HepG2 (cell line): Measurements from ENCODE around the gene PTGIS. TPM values are rescaled to one million over a fixed set of nuclear protein-coding genes. Genes with fewer than 3 reads are reported as not detected.

Source experiments
- ATAC-seq: fragments of 200-7000 bp; cut with Tn5 transposase; 3 replicates; pipeline ENCODE4 v1.9.1; 2020; ENCODE audit warnings: mild to moderate bottlenecking, moderate library complexity
- BruUV-seq: library from RNA; stranded (reverse); fragments of 400-500 nt; replicated peaks from 2 replicates; lab custom pipeline; 2021; lab: Mats Ljungman, UMichigan
- CTCF ChIA-PET: fragments of 300-600 bp; formaldehyde crosslinking; extraction: SDS; loops from one replicate; lab custom pipeline; 2021; ENCODE audit warnings: low total read pairs, inconsistent platforms, low intra/inter-chr PET ratio; lab: Yijun Ruan, JAX
- POLR2A ChIA-PET: fragments of 350-600 bp; sonication (Branson Sonifier 250); formaldehyde crosslinking; loops from one replicate; lab custom pipeline; 2020; ENCODE audit warnings: antibody characterized with exemption, inconsistent platforms; lab: Yijun Ruan, JAX
- DNase-seq: peaks from one replicate; pipeline ENCODE4 v3.0.0-alpha.2; 2015; ENCODE audit warnings: low spot score
- FAIRE-seq: peaks from 3 replicates; lab custom pipeline; 2011; peaks lifted over from hg19 to GRCh38; lab: Jason Lieb, UNC
- H2AFZ ChIP-seq: one replicate; pipeline ENCODE4 v1.6.1; 2011; ENCODE audit warnings: low read length, inconsistent platforms
- H3K27ac ChIP-seq: fragments of 300-600 bp; 3 replicates; pipeline ENCODE4 v1.8.0; 2011; ENCODE audit warnings: mixed run types, mild to moderate bottlenecking, mixed read lengths, low read length, inconsistent platforms; ENCODE audit not compliant: insufficient read depth; ENCODE audit errors: extremely low read length
- H3K27me3 ChIP-seq, 2 experiments: fragments of 200-600 bp in 1 of 2; 2 replicates in 1 of 2; 3 replicates in 1 of 2; pipeline versions ENCODE4 v1.6.0 to v1.8.0; 2011; ENCODE audit warnings: low read length in 2 of 2, mild to moderate bottlenecking in 2 of 2, moderate library complexity in 2 of 2, inconsistent platforms in 1 of 2; ENCODE audit not compliant: insufficient read depth in 2 of 2, control insufficient read depth in 1 of 2
- H3K36me3 ChIP-seq, 2 experiments: fragments of 200-600 bp in 1 of 2; replicated peaks in 1 of 2; 2 replicates in 1 of 2; 3 replicates in 1 of 2; pipeline versions ENCODE4 v1.5.1 to v1.8.0; 2011; ENCODE audit warnings: low read length in 2 of 2, inconsistent platforms in 1 of 2; ENCODE audit not compliant: insufficient read depth in 2 of 2, control insufficient read depth in 1 of 2
- H3K4me1 ChIP-seq: 2 replicates; pipeline ENCODE4 v1.5.1; 2012; ENCODE audit warnings: low read length, inconsistent platforms; ENCODE audit not compliant: insufficient read depth
- H3K4me2 ChIP-seq: 2 replicates; pipeline ENCODE4 v1.6.0; 2011; ENCODE audit warnings: low read depth, low read length, inconsistent platforms
- H3K4me3 ChIP-seq, 3 experiments: fragments of 200-600 bp in 1 of 3; sonication (generic), shearing (Covaris generic) in 1 of 3; replicated peaks in 1 of 3; 2 replicates each; pipeline ENCODE4 v1.5.1; 2011 to 2016; ENCODE audit warnings: low read length in 3 of 3, inconsistent platforms in 2 of 3, low read depth in 2 of 3, mild to moderate bottlenecking in 2 of 3, control low read depth in 1 of 3, mixed read lengths in 1 of 3; ENCODE audit not compliant: insufficient read depth in 1 of 3
- H3K79me2 ChIP-seq: one replicate; pipeline ENCODE4 v1.6.1; 2011; ENCODE audit warnings: low read length, inconsistent platforms; ENCODE audit not compliant: insufficient read depth
- H3K9ac ChIP-seq: 2 replicates; pipeline ENCODE4 v1.6.0; 2011; ENCODE audit warnings: mild to moderate bottlenecking, low read depth, low read length, inconsistent platforms; ENCODE audit not compliant: insufficient read depth
- H3K9me3 ChIP-seq: 2 replicates; pipeline ENCODE4 v1.5.1; 2012; ENCODE audit warnings: mild to moderate bottlenecking, low read length
- H4K20me1 ChIP-seq: 2 replicates; pipeline ENCODE4 v1.6.0; 2011; ENCODE audit warnings: inconsistent platforms, mild to moderate bottlenecking, low read length, moderate library complexity; ENCODE audit not compliant: insufficient read depth
- EEA1 ChIP-seq: sonication (generic); formaldehyde crosslinking; IDR thresholded peaks from 2 replicates; pipeline ENCODE4 v1.5.1; 2020; ENCODE audit warnings: mild to moderate bottlenecking, missing genetic modification reagents, borderline replicate concordance
- MAFG ChIP-seq: sonication (generic); formaldehyde crosslinking; IDR thresholded peaks from 2 replicates; pipeline ENCODE4 v1.5.1; 2020; ENCODE audit warnings: mild to moderate bottlenecking, missing genetic modification reagents
- MAFK ChIP-seq, 2 experiments: IDR thresholded peaks in 1 of 2; conservative IDR thresholded peaks in 1 of 2; 2 replicates each; pipeline ENCODE4 v1.6.1; 2011; ENCODE audit warnings: improper control_type of control experiment in 2 of 2, low read length in 2 of 2
- NR3C1 ChIP-seq: sonication (generic); formaldehyde crosslinking; IDR thresholded peaks from 2 replicates; pipeline ENCODE4 v1.4.0; 2020; ENCODE audit warnings: missing genetic modification reagents
- SMYD3 ChIP-seq: sonication (generic); formaldehyde crosslinking; IDR thresholded peaks from 2 replicates; pipeline ENCODE4 v1.8.1; 2023; ENCODE audit warnings: mild to moderate bottlenecking, missing genetic modification reagents
- STAG1 ChIP-seq: sonication (generic); formaldehyde crosslinking; IDR thresholded peaks from 2 replicates; pipeline ENCODE4 v1.4.0; 2020; ENCODE audit warnings: missing genetic modification reagents
- ZC3H4 ChIP-seq: sonication (generic); formaldehyde crosslinking; IDR thresholded peaks from 2 replicates; pipeline ENCODE4 v1.4.0; 2020; ENCODE audit warnings: missing genetic modification reagents, borderline replicate concordance
- ZNF124 ChIP-seq: sonication (generic); formaldehyde crosslinking; IDR thresholded peaks from 2 replicates; pipeline ENCODE4 v1.4.0; 2020; ENCODE audit warnings: missing genetic modification reagents
- ZNF383 ChIP-seq: sonication (generic); formaldehyde crosslinking; IDR thresholded peaks from 2 replicates; pipeline ENCODE4 v1.4.0; 2020; ENCODE audit warnings: missing genetic modification reagents, mild to moderate bottlenecking, borderline replicate concordance
- ZNF562 ChIP-seq: sonication (generic); formaldehyde crosslinking; IDR thresholded peaks from 2 replicates; pipeline ENCODE4 v1.8.0; 2022; ENCODE audit warnings: missing genetic modification reagents, borderline replicate concordance
- ZNF839 ChIP-seq: sonication (generic); formaldehyde crosslinking; IDR thresholded peaks from 2 replicates; pipeline ENCODE4 v1.4.0; 2020; ENCODE audit warnings: missing genetic modification reagents, mild to moderate bottlenecking, borderline replicate concordance
- WGBS: methylation state at CpG from one replicate; pipeline ENCODE4 v1.1.6; 2017; ENCODE audit warnings: low lambda C conversion rate; 5-methylcytosine and 5-hydroxymethylcytosine counted together
- in situ Hi-C: cut with HindIII; loops from 2 replicates; pipeline ENCODE4 v1.10.0; 2017; ENCODE audit warnings: low pct_unique_long_range_greater_than_20kb; ENCODE audit not compliant: extremely low pct_ligation_motif_present
- intact Hi-C: fragments of 100-400 bp; cut with micrococcal nuclease; formaldehyde crosslinking; loops from one replicate; pipeline ENCODE4 v1.10.0; 2022; ENCODE audit not compliant: unreplicated experiment
- polyA plus RNA-seq, 8 experiments: library from polyadenylated mRNA; depleted of rRNA in 3 of 8; stranded (reverse) in 7 of 8; unstranded in 1 of 8; fragments of >200 nt; fragmentation: Illumina TruSeq in 4 of 8; extraction: Trizol in 4 of 8; gene quantifications; 2 replicates each; pipeline versions ENCODE4 v1.2.1 to v1.2.3, GENCODE V29; 2011 to 2016; ENCODE audit warnings: low read depth in 4 of 8, missing spikeins in 1 of 8, mixed read lengths in 1 of 8; ENCODE audit not compliant: insufficient read depth in 1 of 8
- total RNA-seq, 5 experiments: library from RNA; depleted of rRNA; stranded (reverse); fragments of >200 nt; fragmentation: Illumina TruSeq; extraction: Trizol; gene quantifications; 2 replicates each; pipeline ENCODE4 v1.2.3, GENCODE V29; 2016; ENCODE audit warnings: low read depth in 1 of 5
- TF ChIP-seq, protein P1 (sequence below): sonication (generic); formaldehyde crosslinking; IDR thresholded peaks from 2 replicates; pipeline ENCODE4 v1.4.0; 2020; ENCODE audit warnings: mild to moderate bottlenecking, missing genetic modification reagents
- TF ChIP-seq, protein P2 (sequence below): sonication (generic); formaldehyde crosslinking; IDR thresholded peaks from 2 replicates; pipeline ENCODE4 v1.8.0; 2022; ENCODE audit warnings: missing genetic modification reagents, mild to moderate bottlenecking, borderline replicate concordance
- TF ChIP-seq, protein P3 (sequence below): sonication (generic); formaldehyde crosslinking; IDR thresholded peaks from 2 replicates; pipeline ENCODE4 v1.4.0; 2020; ENCODE audit warnings: missing genetic modification reagents
- TF ChIP-seq, protein P4 (sequence below): sonication (generic); formaldehyde crosslinking; IDR thresholded peaks from 2 replicates; pipeline ENCODE4 v1.5.0; 2020; ENCODE audit warnings: mild to moderate bottlenecking, missing genetic modification reagents, moderate library complexity

PTGIS gene
- total and polyA plus RNA-seq, 2 of the 13 experiments (the other 11 are each of a cell fraction or from before 2014, with no cell fraction given): not detected

DNA sequence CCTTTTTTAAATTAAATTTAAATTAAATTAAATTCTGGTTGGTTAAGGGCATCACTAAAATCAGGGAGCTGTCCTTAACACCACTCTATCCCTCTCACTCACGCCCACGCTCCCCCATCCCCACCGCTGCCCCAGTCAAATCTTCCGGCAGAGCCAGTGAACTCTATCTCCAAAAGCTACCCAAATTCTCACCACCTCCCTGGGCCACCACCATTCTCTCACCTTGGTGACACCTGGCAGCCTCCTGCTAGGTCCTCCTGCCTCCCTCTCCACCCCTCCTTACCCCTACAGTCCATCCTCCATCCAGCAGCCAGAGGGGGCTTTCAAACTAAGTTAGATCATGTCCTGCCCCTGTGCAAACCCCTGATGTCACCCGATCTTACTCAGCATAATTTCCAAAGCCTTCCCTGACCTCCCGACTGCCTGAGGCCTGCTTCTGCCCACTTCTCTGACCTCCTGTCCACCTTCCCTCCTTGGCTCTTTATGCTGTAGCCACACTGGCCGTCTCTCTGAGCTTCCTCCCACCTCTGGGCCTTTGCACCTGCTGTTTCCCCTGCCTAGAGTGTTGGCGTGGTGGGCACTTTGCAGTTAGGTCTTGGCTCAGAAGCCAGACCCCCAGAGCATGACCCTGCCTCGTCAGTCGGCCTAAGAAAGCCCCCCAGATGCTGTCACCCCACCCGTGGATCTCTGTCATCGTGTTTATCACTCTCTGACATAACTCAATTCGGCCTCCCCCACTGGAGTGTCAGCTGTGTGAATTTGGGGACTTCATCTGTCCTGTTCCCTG is 24.7 kb downstream of the PTGIS start:
- CTCF ChIA-PET: interaction anchor here (1.0 to 6.3 kb wide), 3 partner anchors 60 to 304 kb away, joined by 3 to 282 read pairs (median 38); no protein-coding TSS in a partner anchor
- peak overlapping the region; percentile 12; the same call in 1 of the 2 replicates for H3K4me2 ChIP-seq
- H3K79me2 ChIP-seq: no peaks in the 10 kb centered on the region
- in situ Hi-C loops (loop anchor here (5.0 kb wide), 2 partner anchors 64 to 304 kb away; no protein-coding TSS in a partner anchor), intact Hi-C loops (no loop called here)
- no peaks in the 10 kb centered on the region for H3K36me3 ChIP-seq
- POLR2A ChIA-PET: no interaction called here
- DNase-seq (no peak), ATAC-seq (no peak), FAIRE-seq (no peak)
- H3K4me1 ChIP-seq: peaks cover 13% of the 10 kb centered on the region
- peaks cover 5 to 19% of the 10 kb centered on the region in 2 experiments; a peak in 3 of 5 replicates for H3K27me3 ChIP-seq
- no peak overlapping the region for H3K27ac ChIP-seq
- no peak overlapping the region for H3K9ac ChIP-seq
- no TSS peak for BruUV-seq
- H4K20me1 ChIP-seq: no peaks in the 10 kb centered on the region
- 28% methylated on average over 13 of the region's 13 CpGs for WGBS
- H3K4me3 ChIP-seq: no peak overlapping the region
- H2AFZ ChIP-seq: no peak overlapping the region
- H3K9me3 ChIP-seq: peaks cover 15% of the 10 kb centered on the region
- TF ChIP-seq MAFK (conservative IDR thresholded peaks at IDR 0.05 in 1 of 2, IDR thresholded peaks at IDR 0.05 in 1 of 2; ENCODE audit: low read length in 2 of 2): peak; percentile 84 to 87
- TF ChIP-seq ZNF383 (CRISPR knock-in tag): no peak
- 0 out of 2 replicates have a peak, but pooled peaks have one; percentile 10 for TF ChIP-seq STAG1 (CRISPR knock-in tag)
- TF ChIP-seq, protein P1, sequence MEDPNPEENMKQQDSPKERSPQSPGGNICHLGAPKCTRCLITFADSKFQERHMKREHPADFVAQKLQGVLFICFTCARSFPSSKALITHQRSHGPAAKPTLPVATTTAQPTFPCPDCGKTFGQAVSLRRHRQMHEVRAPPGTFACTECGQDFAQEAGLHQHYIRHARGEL (CRISPR knock-in tag): 0 out of 2 replicates have a peak, but pooled peaks have one; percentile 33
- no peak for TF ChIP-seq ZNF562
- no peak for TF ChIP-seq NR3C1 (CRISPR knock-in tag)
- TF ChIP-seq ZC3H4 (CRISPR knock-in tag): no peak
- no peak for TF ChIP-seq ZNF839 (CRISPR knock-in tag)
- TF ChIP-seq SMYD3: no peak
- TF ChIP-seq ZNF124 (CRISPR knock-in tag): no peak
- TF ChIP-seq MAFG: peak; percentile 75
- TF ChIP-seq, protein P2, sequence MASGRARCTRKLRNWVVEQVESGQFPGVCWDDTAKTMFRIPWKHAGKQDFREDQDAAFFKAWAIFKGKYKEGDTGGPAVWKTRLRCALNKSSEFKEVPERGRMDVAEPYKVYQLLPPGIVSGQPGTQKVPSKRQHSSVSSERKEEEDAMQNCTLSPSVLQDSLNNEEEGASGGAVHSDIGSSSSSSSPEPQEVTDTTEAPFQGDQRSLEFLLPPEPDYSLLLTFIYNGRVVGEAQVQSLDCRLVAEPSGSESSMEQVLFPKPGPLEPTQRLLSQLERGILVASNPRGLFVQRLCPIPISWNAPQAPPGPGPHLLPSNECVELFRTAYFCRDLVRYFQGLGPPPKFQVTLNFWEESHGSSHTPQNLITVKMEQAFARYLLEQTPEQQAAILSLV (CRISPR knock-in tag): 0 out of 2 replicates have a peak, but pooled peaks have one; percentile 32
- TF ChIP-seq, protein P3, sequence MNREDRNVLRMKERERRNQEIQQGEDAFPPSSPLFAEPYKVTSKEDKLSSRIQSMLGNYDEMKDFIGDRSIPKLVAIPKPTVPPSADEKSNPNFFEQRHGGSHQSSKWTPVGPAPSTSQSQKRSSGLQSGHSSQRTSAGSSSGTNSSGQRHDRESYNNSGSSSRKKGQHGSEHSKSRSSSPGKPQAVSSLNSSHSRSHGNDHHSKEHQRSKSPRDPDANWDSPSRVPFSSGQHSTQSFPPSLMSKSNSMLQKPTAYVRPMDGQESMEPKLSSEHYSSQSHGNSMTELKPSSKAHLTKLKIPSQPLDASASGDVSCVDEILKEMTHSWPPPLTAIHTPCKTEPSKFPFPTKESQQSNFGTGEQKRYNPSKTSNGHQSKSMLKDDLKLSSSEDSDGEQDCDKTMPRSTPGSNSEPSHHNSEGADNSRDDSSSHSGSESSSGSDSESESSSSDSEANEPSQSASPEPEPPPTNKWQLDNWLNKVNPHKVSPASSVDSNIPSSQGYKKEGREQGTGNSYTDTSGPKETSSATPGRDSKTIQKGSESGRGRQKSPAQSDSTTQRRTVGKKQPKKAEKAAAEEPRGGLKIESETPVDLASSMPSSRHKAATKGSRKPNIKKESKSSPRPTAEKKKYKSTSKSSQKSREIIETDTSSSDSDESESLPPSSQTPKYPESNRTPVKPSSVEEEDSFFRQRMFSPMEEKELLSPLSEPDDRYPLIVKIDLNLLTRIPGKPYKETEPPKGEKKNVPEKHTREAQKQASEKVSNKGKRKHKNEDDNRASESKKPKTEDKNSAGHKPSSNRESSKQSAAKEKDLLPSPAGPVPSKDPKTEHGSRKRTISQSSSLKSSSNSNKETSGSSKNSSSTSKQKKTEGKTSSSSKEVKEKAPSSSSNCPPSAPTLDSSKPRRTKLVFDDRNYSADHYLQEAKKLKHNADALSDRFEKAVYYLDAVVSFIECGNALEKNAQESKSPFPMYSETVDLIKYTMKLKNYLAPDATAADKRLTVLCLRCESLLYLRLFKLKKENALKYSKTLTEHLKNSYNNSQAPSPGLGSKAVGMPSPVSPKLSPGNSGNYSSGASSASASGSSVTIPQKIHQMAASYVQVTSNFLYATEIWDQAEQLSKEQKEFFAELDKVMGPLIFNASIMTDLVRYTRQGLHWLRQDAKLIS (CRISPR knock-in tag): no peak
- TF ChIP-seq, protein P4, sequence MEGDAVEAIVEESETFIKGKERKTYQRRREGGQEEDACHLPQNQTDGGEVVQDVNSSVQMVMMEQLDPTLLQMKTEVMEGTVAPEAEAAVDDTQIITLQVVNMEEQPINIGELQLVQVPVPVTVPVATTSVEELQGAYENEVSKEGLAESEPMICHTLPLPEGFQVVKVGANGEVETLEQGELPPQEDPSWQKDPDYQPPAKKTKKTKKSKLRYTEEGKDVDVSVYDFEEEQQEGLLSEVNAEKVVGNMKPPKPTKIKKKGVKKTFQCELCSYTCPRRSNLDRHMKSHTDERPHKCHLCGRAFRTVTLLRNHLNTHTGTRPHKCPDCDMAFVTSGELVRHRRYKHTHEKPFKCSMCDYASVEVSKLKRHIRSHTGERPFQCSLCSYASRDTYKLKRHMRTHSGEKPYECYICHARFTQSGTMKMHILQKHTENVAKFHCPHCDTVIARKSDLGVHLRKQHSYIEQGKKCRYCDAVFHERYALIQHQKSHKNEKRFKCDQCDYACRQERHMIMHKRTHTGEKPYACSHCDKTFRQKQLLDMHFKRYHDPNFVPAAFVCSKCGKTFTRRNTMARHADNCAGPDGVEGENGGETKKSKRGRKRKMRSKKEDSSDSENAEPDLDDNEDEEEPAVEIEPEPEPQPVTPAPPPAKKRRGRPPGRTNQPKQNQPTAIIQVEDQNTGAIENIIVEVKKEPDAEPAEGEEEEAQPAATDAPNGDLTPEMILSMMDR: peak; percentile 31; the same call in 1 of the 2 replicates
- TF ChIP-seq EEA1 (CRISPR knock-in tag): 0 out of 2 replicates have a peak, but pooled peaks have one; percentile 23
